ENCODE results near the gene MFSD11.

GRCh38 chr17:76690596-76691280 is 47.2 kb upstream of the MFSD11 start:
- TF ChIP-seq EP300 (IDR thresholded peaks at IDR 0.05; ENCODE audit: low read depth): no peak
- TF ChIP-seq, protein P1, sequence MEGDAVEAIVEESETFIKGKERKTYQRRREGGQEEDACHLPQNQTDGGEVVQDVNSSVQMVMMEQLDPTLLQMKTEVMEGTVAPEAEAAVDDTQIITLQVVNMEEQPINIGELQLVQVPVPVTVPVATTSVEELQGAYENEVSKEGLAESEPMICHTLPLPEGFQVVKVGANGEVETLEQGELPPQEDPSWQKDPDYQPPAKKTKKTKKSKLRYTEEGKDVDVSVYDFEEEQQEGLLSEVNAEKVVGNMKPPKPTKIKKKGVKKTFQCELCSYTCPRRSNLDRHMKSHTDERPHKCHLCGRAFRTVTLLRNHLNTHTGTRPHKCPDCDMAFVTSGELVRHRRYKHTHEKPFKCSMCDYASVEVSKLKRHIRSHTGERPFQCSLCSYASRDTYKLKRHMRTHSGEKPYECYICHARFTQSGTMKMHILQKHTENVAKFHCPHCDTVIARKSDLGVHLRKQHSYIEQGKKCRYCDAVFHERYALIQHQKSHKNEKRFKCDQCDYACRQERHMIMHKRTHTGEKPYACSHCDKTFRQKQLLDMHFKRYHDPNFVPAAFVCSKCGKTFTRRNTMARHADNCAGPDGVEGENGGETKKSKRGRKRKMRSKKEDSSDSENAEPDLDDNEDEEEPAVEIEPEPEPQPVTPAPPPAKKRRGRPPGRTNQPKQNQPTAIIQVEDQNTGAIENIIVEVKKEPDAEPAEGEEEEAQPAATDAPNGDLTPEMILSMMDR (IDR thresholded peaks at IDR 0.05): no peak
